Daoy (cell line): ENCODE measurements around the gene RNF152. TPM values are rescaled to one million over a fixed set of nuclear protein-coding genes. Genes with fewer than 3 reads are reported as not detected.

Experiments used
- DNase-seq: peaks from one replicate; pipeline ENCODE4 v3.0.0-alpha.2; 2015; ENCODE audit warnings: low read depth
- total RNA-seq: library from RNA; depleted of rRNA; stranded (reverse); fragments of >200 nt; shearing (Covaris generic); gene quantifications from 2 replicates; pipeline ENCODE4 v1.2.3, GENCODE V29; 2014

Gene RNF152
- total RNA-seq, 1 experiment from 2014 or later: 1.3 TPM

GRCh38 chr18:61894751-61895524, 2.1 kb upstream of the RNF152 start:
- no peak for DNase-seq

- peak; percentile 68 for DNase-seq
Observed at GRCh38 chr18:61893971-61894750, 1.4 kb upstream of the RNF152 start.

- peak; percentile 59 for DNase-seq
Observed at GRCh38 chr18:61893309-61893970, 633 bp upstream of the RNF152 start.

GRCh38 chr18:61891894-61892293, 913 bp downstream of the RNF152 start:
- DNase-seq: no peak

GRCh38 chr18:61891271-61891670, 1.5 kb downstream of the RNF152 start:
- DNase-seq: no peak

GRCh38 chr18:61890344-61890743, 2.5 kb downstream of the RNF152 start:
- DNase-seq: no peak

- no peak for DNase-seq
Observed at GRCh38 chr18:61889541-61889940, 3.3 kb downstream of the RNF152 start.

GRCh38 chr18:61888622-61889021, 4.2 kb downstream of the RNF152 start:
- no peak for DNase-seq

GRCh38 chr18:61887838-61888237, 5.0 kb downstream of the RNF152 start:
- no peak for DNase-seq

- DNase-seq: no peak
Observed at GRCh38 chr18:61883547-61883946, 9.3 kb downstream of the RNF152 start.

- peak; percentile 5 for DNase-seq
Observed at GRCh38 chr18:61882296-61883004, 10.4 kb downstream of the RNF152 start.

- DNase-seq: no peak
Observed at GRCh38 chr18:61876899-61877298, 15.9 kb downstream of the RNF152 start.

GRCh38 chr18:61870151-61870550, 22.7 kb downstream of the RNF152 start:
- DNase-seq: peak; percentile 58

- no peak for DNase-seq
Observed at GRCh38 chr18:61869636-61870035, 23.2 kb downstream of the RNF152 start.

- DNase-seq: no peak
Observed at GRCh38 chr18:61865466-61866175, 27.2 kb downstream of the RNF152 start.

GRCh38 chr18:61861372-61861771, 31.4 kb downstream of the RNF152 start:
- DNase-seq: no peak

GRCh38 chr18:61860302-61860701, 32.5 kb downstream of the RNF152 start:
- DNase-seq: no peak

GRCh38 chr18:61859113-61859512, 33.7 kb downstream of the RNF152 start:
- no peak for DNase-seq

GRCh38 chr18:61856678-61857077, 36.1 kb downstream of the RNF152 start:
- DNase-seq: no peak

GRCh38 chr18:61855449-61856378, 37.1 kb downstream of the RNF152 start:
- DNase-seq: no peak
